Liver (tissue), 3 donors: ENCODE measurements around the gene DGKB.

ENCODE experiments used
- JUND ChIP-seq, 2 donors: IDR thresholded peaks; 2 replicates each; pipeline ENCODE4 v1.6.1; 2016; ENCODE audit warnings: antibody characterized with exemption in 2 of 2
- RAD21 ChIP-seq, 2 donors: IDR thresholded peaks; 2 replicates each; pipeline ENCODE4 v1.6.1; 2016; ENCODE audit warnings: antibody characterized with exemption in 2 of 2, mild to moderate bottlenecking in 2 of 2
- SP1 ChIP-seq: IDR thresholded peaks from 2 replicates; pipeline ENCODE4 v1.6.1; 2018; ENCODE audit warnings: antibody characterized with exemption, mild to moderate bottlenecking
- YY1 ChIP-seq: IDR thresholded peaks from 2 replicates; pipeline ENCODE4 v1.6.1; 2016; ENCODE audit warnings: antibody characterized with exemption, mild to moderate bottlenecking
- TF ChIP-seq, protein P1 (sequence below): fragments of 150-350 bp; IDR thresholded peaks from 2 replicates; pipeline ENCODE4 v1.5.1; 2017; ENCODE audit warnings: improper control_type of control experiment, low read depth, low read length; ENCODE audit not compliant: missing input control
- TF ChIP-seq, protein P2 (sequence below): IDR thresholded peaks from 2 replicates; pipeline ENCODE4 v1.6.1; 2016; ENCODE audit warnings: antibody characterized with exemption, mild to moderate bottlenecking
- donor health status: healthy.
- donor health status: healthy.

DNA sequence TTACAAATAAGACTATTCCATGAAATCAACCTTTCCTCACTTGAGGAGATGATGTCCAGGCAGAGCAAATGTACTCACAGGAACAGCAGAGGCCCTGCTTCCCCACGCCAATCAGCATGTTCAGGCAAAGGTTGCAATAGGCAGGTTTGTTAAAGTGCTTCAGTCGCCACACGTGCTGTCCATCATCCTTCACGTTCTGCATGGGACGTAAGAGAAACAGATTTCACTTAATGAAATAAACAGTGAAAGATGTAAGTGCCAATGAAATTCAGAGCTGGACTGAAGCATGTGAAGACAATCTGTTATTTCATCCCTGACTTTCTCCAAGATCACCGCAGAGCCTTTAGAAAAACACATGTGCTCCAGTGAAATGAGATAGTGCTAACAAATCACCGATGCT is 217.4 kb downstream of the DGKB start:
- TF ChIP-seq, protein P1, sequence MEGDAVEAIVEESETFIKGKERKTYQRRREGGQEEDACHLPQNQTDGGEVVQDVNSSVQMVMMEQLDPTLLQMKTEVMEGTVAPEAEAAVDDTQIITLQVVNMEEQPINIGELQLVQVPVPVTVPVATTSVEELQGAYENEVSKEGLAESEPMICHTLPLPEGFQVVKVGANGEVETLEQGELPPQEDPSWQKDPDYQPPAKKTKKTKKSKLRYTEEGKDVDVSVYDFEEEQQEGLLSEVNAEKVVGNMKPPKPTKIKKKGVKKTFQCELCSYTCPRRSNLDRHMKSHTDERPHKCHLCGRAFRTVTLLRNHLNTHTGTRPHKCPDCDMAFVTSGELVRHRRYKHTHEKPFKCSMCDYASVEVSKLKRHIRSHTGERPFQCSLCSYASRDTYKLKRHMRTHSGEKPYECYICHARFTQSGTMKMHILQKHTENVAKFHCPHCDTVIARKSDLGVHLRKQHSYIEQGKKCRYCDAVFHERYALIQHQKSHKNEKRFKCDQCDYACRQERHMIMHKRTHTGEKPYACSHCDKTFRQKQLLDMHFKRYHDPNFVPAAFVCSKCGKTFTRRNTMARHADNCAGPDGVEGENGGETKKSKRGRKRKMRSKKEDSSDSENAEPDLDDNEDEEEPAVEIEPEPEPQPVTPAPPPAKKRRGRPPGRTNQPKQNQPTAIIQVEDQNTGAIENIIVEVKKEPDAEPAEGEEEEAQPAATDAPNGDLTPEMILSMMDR, result no peak
- TF ChIP-seq, protein P2, sequence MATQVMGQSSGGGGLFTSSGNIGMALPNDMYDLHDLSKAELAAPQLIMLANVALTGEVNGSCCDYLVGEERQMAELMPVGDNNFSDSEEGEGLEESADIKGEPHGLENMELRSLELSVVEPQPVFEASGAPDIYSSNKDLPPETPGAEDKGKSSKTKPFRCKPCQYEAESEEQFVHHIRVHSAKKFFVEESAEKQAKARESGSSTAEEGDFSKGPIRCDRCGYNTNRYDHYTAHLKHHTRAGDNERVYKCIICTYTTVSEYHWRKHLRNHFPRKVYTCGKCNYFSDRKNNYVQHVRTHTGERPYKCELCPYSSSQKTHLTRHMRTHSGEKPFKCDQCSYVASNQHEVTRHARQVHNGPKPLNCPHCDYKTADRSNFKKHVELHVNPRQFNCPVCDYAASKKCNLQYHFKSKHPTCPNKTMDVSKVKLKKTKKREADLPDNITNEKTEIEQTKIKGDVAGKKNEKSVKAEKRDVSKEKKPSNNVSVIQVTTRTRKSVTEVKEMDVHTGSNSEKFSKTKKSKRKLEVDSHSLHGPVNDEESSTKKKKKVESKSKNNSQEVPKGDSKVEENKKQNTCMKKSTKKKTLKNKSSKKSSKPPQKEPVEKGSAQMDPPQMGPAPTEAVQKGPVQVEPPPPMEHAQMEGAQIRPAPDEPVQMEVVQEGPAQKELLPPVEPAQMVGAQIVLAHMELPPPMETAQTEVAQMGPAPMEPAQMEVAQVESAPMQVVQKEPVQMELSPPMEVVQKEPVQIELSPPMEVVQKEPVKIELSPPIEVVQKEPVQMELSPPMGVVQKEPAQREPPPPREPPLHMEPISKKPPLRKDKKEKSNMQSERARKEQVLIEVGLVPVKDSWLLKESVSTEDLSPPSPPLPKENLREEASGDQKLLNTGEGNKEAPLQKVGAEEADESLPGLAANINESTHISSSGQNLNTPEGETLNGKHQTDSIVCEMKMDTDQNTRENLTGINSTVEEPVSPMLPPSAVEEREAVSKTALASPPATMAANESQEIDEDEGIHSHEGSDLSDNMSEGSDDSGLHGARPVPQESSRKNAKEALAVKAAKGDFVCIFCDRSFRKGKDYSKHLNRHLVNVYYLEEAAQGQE, result no peak
- no peak for TF ChIP-seq SP1
- no peak for TF ChIP-seq YY1
- TF ChIP-seq RAD21 (IDR thresholded peaks at IDR 0.05), result no peak
- no peak for TF ChIP-seq JUND (IDR thresholded peaks at IDR 0.05)
